ENCODE results near the gene FKBP3. TPM values are rescaled to one million over a fixed set of nuclear protein-coding genes. Genes with fewer than 3 reads are reported as not detected.
A peak's percentile ranks its signal among the peaks of the same experiment; 100 is the strongest.

The FKBP3 gene
- total and polyA plus RNA-seq, 2 of the 13 experiments (the other 11 are each of a cell fraction or from before 2014, with no cell fraction given) = 57.0 to 87.6 TPM

DNA sequence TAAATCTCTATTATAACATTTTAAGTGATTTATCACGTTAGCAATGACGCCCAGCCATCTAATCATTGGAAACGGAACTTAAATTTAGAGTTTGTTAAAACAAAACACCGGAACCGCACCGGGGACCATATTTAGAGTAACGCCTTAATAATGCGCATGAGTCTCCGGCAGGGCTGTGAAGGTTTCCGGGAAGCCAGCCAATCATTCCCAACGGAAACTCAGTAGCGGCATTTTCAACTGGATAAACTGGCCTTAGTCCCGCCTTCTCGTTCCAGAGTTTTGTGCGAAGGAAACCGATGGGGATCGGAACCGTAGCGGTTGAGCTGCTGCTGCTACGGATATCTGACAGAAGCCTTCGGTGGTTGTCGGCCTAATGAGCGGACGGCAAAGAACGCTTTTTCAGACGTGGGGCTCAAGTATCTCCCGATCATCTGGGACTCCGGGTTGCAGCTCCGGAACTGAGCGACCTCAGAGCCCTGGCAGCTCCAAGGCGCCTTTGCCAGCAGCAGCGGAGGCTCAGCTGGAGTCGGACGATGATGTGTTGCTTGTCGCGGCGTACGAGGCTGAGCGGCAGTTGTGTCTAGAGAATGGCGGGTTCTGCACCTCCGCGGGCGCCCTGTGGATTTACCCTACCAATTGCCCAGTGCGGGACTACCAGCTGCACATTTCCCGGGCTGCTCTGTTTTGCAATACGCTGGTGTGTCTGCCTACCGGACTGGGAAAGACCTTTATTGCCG, 1.5 kb upstream of the FKBP3 start, which contains the start of gene FANCM (continued):
- TF ChIP-seq, protein P1, sequence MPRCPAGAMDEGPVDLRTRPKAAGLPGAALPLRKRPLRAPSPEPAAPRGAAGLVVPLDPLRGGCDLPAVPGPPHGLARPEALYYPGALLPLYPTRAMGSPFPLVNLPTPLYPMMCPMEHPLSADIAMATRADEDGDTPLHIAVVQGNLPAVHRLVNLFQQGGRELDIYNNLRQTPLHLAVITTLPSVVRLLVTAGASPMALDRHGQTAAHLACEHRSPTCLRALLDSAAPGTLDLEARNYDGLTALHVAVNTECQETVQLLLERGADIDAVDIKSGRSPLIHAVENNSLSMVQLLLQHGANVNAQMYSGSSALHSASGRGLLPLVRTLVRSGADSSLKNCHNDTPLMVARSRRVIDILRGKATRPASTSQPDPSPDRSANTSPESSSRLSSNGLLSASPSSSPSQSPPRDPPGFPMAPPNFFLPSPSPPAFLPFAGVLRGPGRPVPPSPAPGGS (CRISPR knock-in tag; IDR thresholded peaks at IDR 0.05) = no peak
- TF ChIP-seq RELA (CRISPR knock-in tag; IDR thresholded peaks at IDR 0.05) (no peak), ZBTB43 (CRISPR knock-in tag; conservative IDR thresholded peaks at IDR 0.05) (0 out of 2 replicates have a peak, but pooled peaks have one; percentile 39), MIXL1 (CRISPR knock-in tag; IDR thresholded peaks at IDR 0.05) (peak; percentile 96), SP2 (CRISPR knock-in tag; IDR thresholded peaks at IDR 0.05) (peak; percentile 86), SETDB1 (CRISPR knock-in tag; IDR thresholded peaks at IDR 0.05; ENCODE audit: borderline replicate concordance) (no peak), YEATS2 (CRISPR knock-in tag; IDR thresholded peaks at IDR 0.05; ENCODE audit: borderline replicate concordance) (peak; percentile 76; the same call in 1 of the 2 replicates), DRAP1 (CRISPR knock-in tag; IDR thresholded peaks at IDR 0.05) (peak; percentile 27; the same call in 1 of the 2 replicates), ZFYVE20 (CRISPR knock-in tag; IDR thresholded peaks at IDR 0.05; ENCODE audit: borderline replicate concordance, low read depth) (no peak), THYN1 (CRISPR knock-in tag; IDR thresholded peaks at IDR 0.05; ENCODE audit: borderline replicate concordance, low read depth) (no peak), MBD4 (IDR thresholded peaks at IDR 0.05; ENCODE audit: borderline replicate concordance, low read length) (no peak), TSC22D2 (CRISPR knock-in tag; IDR thresholded peaks at IDR 0.05; ENCODE audit: borderline replicate concordance) (no peak)
- TF ChIP-seq, protein P2, sequence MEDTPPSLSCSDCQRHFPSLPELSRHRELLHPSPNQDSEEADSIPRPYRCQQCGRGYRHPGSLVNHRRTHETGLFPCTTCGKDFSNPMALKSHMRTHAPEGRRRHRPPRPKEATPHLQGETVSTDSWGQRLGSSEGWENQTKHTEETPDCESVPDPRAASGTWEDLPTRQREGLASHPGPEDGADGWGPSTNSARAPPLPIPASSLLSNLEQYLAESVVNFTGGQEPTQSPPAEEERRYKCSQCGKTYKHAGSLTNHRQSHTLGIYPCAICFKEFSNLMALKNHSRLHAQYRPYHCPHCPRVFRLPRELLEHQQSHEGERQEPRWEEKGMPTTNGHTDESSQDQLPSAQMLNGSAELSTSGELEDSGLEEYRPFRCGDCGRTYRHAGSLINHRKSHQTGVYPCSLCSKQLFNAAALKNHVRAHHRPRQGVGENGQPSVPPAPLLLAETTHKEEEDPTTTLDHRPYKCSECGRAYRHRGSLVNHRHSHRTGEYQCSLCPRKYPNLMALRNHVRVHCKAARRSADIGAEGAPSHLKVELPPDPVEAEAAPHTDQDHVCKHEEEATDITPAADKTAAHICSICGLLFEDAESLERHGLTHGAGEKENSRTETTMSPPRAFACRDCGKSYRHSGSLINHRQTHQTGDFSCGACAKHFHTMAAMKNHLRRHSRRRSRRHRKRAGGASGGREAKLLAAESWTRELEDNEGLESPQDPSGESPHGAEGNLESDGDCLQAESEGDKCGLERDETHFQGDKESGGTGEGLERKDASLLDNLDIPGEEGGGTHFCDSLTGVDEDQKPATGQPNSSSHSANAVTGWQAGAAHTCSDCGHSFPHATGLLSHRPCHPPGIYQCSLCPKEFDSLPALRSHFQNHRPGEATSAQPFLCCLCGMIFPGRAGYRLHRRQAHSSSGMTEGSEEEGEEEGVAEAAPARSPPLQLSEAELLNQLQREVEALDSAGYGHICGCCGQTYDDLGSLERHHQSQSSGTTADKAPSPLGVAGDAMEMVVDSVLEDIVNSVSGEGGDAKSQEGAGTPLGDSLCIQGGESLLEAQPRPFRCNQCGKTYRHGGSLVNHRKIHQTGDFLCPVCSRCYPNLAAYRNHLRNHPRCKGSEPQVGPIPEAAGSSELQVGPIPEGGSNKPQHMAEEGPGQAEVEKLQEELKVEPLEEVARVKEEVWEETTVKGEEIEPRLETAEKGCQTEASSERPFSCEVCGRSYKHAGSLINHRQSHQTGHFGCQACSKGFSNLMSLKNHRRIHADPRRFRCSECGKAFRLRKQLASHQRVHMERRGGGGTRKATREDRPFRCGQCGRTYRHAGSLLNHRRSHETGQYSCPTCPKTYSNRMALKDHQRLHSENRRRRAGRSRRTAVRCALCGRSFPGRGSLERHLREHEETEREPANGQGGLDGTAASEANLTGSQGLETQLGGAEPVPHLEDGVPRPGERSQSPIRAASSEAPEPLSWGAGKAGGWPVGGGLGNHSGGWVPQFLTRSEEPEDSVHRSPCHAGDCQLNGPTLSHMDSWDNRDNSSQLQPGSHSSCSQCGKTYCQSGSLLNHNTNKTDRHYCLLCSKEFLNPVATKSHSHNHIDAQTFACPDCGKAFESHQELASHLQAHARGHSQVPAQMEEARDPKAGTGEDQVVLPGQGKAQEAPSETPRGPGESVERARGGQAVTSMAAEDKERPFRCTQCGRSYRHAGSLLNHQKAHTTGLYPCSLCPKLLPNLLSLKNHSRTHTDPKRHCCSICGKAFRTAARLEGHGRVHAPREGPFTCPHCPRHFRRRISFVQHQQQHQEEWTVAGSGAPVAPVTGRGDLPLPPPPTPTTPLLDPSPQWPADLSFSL (CRISPR knock-in tag; IDR thresholded peaks at IDR 0.05) = no peak
- TF ChIP-seq, protein P3, sequence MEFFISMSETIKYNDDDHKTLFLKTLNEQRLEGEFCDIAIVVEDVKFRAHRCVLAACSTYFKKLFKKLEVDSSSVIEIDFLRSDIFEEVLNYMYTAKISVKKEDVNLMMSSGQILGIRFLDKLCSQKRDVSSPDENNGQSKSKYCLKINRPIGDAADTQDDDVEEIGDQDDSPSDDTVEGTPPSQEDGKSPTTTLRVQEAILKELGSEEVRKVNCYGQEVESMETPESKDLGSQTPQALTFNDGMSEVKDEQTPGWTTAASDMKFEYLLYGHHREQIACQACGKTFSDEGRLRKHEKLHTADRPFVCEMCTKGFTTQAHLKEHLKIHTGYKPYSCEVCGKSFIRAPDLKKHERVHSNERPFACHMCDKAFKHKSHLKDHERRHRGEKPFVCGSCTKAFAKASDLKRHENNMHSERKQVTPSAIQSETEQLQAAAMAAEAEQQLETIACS (CRISPR knock-in tag; IDR thresholded peaks at IDR 0.05) = no peak
- TF ChIP-seq, protein P4, sequence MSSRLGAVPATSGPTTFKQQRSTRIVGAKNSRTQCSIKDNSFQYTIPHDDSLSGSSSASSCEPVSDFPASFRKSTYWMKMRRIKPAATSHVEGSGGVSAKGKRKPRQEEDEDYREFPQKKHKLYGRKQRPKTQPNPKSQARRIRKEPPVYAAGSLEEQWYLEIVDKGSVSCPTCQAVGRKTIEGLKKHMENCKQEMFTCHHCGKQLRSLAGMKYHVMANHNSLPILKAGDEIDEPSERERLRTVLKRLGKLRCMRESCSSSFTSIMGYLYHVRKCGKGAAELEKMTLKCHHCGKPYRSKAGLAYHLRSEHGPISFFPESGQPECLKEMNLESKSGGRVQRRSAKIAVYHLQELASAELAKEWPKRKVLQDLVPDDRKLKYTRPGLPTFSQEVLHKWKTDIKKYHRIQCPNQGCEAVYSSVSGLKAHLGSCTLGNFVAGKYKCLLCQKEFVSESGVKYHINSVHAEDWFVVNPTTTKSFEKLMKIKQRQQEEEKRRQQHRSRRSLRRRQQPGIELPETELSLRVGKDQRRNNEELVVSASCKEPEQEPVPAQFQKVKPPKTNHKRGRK (CRISPR knock-in tag; IDR thresholded peaks at IDR 0.05) = no peak
